Ovary (tissue), 10 donors: ENCODE data around the gene TYW1. TPM values are rescaled to one million over a fixed set of nuclear protein-coding genes. Genes with fewer than 3 reads are reported as not detected.
"Not testable (repeated sequence)": the region's sequence is repeated elsewhere in the genome, so short reads cannot be mapped to it uniquely, and the experiment has no call there.

Experiments used
- DNase-seq, 5 donors: peaks; one replicate each; pipeline ENCODE4 v3.0.0-alpha.2; 2019 to 2020
- H3K27ac ChIP-seq, 2 donors: fragments of 200-600 bp; one replicate each; pipeline versions ENCODE4 v1.5.1 to v1.8.0; 2019 to 2022
- H3K27me3 ChIP-seq: fragments of 200-600 bp; one replicate; pipeline ENCODE4 v1.8.0; 2022
- H3K36me3 ChIP-seq: fragments of 200-600 bp; sonication (generic); one replicate; pipeline ENCODE4 v1.5.1; 2019
- H3K4me1 ChIP-seq: one replicate; pipeline ENCODE4 v1.8.1; 2013; ENCODE audit warnings: mild to moderate bottlenecking, moderate library complexity; ENCODE audit not compliant: insufficient read depth
- H3K4me3 ChIP-seq: fragments of 200-600 bp; sonication (generic); one replicate; pipeline ENCODE4 v1.5.1; 2017
- H3K9me3 ChIP-seq, 2 donors: fragments of 200-600 bp in 1 of 2; sonication (generic) in 1 of 2; one replicate each; pipeline versions ENCODE4 v1.5.1 to v1.8.1; 2013 to 2019; ENCODE audit warnings: mild to moderate bottlenecking in 1 of 2, moderate library complexity in 1 of 2
- EP300 ChIP-seq: sonication (generic); formaldehyde crosslinking; IDR thresholded peaks from one replicate; pipeline ENCODE4 v1.6.1; 2017; ENCODE audit warnings: antibody characterized with exemption
- POLR2A ChIP-seq: fragments of 450-650 bp; IDR thresholded peaks from one replicate; pipeline ENCODE4 v1.6.1; 2017; ENCODE audit warnings: antibody characterized with exemption, mild to moderate bottlenecking, moderate library complexity
- WGBS, 3 donors: extraction: QIAGEN DNeasy Blood & Tissue Kit in 1 of 3; methylation state at CpG; one replicate each; pipeline versions ENCODE4 v1.1.5 to v1.1.7; 2013 to 2017; 5-methylcytosine and 5-hydroxymethylcytosine counted together
- intact Hi-C, 4 donors: fragments of 100-400 bp; cut with DNase I; formaldehyde crosslinking; loops; one replicate each; pipeline versions ENCODE4 v1.11.0 to v1.15.1; 2022 to 2023
- long read RNA-seq, 3 donors: library from polyadenylated mRNA in 2 of 3; unstranded in 2 of 3; transcript quantifications; one replicate each; pipeline ENCODE4 v2.0.0 and lab custom pipeline, GENCODE V29; 2021 to 2026
- polyA plus RNA-seq, 2 donors: library from polyadenylated mRNA; stranded (reverse); fragments of 200-250 nt in 1 of 2; fragments of 350-450 nt in 1 of 2; fragmentation: Illumina TruSeq in 1 of 2; extraction: RNeasy Lipid Tissue Mini Kit (QIAGEN cat#74804) in 1 of 2; gene quantifications; one replicate each; pipeline ENCODE4 v1.2.3, GENCODE V29; 2013 to 2014
- total RNA-seq, 7 donors: library from RNA; depleted of rRNA in 2 of 7; stranded (reverse); fragments of >200 nt in 2 of 7; fragmentation: NEBNext Ultra II Directional in 3 of 7; extraction: Animal tissue kit (Norgen Biotek cat#: 25700) in 3 of 7; gene quantifications; one replicate each; pipeline versions ENCODE4 v1.1.0 to v1.2.4, GENCODE V29; 2016 to 2023
- TF ChIP-seq, protein P1 (sequence below), 3 donors: fragments of 450-650 bp in 2 of 3; fragments of 200-600 bp in 1 of 3; IDR thresholded peaks; one replicate each; pipeline versions ENCODE4 v1.5.1 to v1.8.0; 2016 to 2022; ENCODE audit warnings: antibody characterized with exemption in 3 of 3, mild to moderate bottlenecking in 1 of 3
- donor health status: DM: no; HTN: no; CAD: no; lungs with moderate emphysema.
- donor health status: DM: no; HTN: no; CAD: no.
- donor health status: Bipolar disorder and iron deficiency.
- donor health status: DM: yes; HTN: yes; CAD: no.
- donor health status: DM: no; HTN: no; CAD: no.
- donor health status: DM: yes; HTN: yes; CAD: no.

Gene TYW1
- total RNA-seq (10 to 100 TPM; 17.3 to 45.6 (median 22.4) TPM), polyA plus RNA-seq (10 to 100 TPM; 22.3 to 25.8 TPM)
- long read RNA-seq, donor 1, transcript TYW1-201 (16 exons, 3,348 nt): minor isoform, 9 of 74 reads
- long read RNA-seq, donor 1, transcript TYW1-206 (7 exons, 1,302 nt): major isoform, 15 of 74 reads
- long read RNA-seq, donor 1, partial matches to known transcripts: 40 of 74 reads
- long read RNA-seq, donor 1, other reads (novel, unspliced or antisense): 10 of 74 reads
- long read RNA-seq, donor 2, transcript TYW1-201 (16 exons, 3,348 nt): major isoform, 5 of 6 reads
- long read RNA-seq, donor 2, partial matches to known transcripts: 0 of 6 reads
- long read RNA-seq, donor 2, other reads (novel, unspliced or antisense): 0 of 6 reads
- long read RNA-seq, donor 3, transcript TYW1-201 (16 exons, 3,348 nt): major isoform, 24 of 46 reads
- long read RNA-seq, donor 3, transcript TYW1-206 (7 exons, 1,302 nt): minor isoform, 10 of 46 reads
- long read RNA-seq, donor 3, partial matches to known transcripts: 6 of 46 reads
- long read RNA-seq, donor 3, other reads (novel, unspliced or antisense): 6 of 46 reads

DNA sequence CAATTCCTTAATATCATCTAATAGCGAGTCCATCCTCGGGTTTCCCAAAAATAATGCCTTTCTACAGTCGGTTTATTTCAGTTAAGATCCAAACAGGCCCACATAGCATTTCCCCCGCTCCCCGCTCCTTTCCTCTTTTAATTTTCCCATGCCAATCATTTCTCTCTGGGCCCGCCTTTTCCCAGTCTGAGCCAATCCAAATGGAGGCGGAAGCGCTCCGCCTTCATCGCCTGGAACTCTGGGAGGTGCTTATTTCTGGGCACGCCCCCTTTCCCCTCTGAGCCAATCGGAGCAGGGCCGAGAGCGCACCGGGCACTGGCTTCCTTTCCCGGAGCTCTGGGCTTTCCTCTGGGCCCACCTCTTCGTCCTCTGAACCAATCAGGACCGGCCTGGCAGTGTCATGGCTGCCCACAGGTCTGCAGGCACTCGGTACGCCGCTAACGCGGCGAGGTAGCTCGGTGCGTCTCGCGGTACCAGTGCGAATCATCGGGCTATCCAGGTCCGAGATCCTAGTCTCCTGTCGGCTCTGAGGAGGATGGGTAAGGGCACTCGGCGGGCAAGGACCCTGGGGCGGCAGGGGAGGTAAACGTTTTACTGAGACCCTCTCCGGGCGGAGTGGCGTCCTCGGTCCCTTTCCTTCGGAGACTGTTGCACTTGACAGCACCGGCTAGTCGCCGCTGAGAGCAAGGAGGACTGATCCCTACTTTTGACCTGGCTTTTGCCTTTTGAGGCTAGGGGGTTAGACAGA lies at the start of gene TYW1:
TSS of gene TYW1 (plus strand) at position 390 of the 748 bp plus-strand sequence. CDS start at position 536, 146 bp downstream.
- intact Hi-C loops: not testable (repeated sequence)
- TF ChIP-seq POLR2A: peak; percentile 21
- peak within 1 kb of the TSS in 1 of 2 donors; percentile 65 for H3K27ac ChIP-seq

GRCh38 chr7:66948480-66949109 lies 48.0 kb upstream of the TYW1 start:
- no peak for DNase-seq
- H3K27ac ChIP-seq: no peak overlapping the region
- no peaks in the 10 kb centered on the region for H3K36me3 ChIP-seq
- WGBS, 3 donors: 87 to 88% (median 88%) methylated on average over 19 of the region's 19 CpGs
- no peaks in the 10 kb centered on the region for H3K9me3 ChIP-seq
- no peaks in the 10 kb centered on the region for H3K4me1 ChIP-seq
- intact Hi-C loops: no loop called here
- H3K4me3 ChIP-seq: no peak overlapping the region
- no peak for TF ChIP-seq EP300
- no peak for TF ChIP-seq POLR2A
- TF ChIP-seq, protein P1, sequence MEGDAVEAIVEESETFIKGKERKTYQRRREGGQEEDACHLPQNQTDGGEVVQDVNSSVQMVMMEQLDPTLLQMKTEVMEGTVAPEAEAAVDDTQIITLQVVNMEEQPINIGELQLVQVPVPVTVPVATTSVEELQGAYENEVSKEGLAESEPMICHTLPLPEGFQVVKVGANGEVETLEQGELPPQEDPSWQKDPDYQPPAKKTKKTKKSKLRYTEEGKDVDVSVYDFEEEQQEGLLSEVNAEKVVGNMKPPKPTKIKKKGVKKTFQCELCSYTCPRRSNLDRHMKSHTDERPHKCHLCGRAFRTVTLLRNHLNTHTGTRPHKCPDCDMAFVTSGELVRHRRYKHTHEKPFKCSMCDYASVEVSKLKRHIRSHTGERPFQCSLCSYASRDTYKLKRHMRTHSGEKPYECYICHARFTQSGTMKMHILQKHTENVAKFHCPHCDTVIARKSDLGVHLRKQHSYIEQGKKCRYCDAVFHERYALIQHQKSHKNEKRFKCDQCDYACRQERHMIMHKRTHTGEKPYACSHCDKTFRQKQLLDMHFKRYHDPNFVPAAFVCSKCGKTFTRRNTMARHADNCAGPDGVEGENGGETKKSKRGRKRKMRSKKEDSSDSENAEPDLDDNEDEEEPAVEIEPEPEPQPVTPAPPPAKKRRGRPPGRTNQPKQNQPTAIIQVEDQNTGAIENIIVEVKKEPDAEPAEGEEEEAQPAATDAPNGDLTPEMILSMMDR (IDR thresholded peaks at IDR 0.05): no peak
- no peaks in the 10 kb centered on the region for H3K27me3 ChIP-seq

More for the DNA sequence above, at the start of gene TYW1:
- not testable (repeated sequence) for H3K9me3 ChIP-seq, H3K27me3 ChIP-seq, H3K36me3 ChIP-seq, H3K4me1 ChIP-seq
- peak; percentile 97 to 99 (median 99) for DNase-seq
- WGBS, 3 donors: 0 to 1% (median 1%) methylated on average over 36 to 44 of the region's 44 CpGs
- H3K4me3 ChIP-seq: peak within 1 kb of the TSS; percentile 75

DNA sequence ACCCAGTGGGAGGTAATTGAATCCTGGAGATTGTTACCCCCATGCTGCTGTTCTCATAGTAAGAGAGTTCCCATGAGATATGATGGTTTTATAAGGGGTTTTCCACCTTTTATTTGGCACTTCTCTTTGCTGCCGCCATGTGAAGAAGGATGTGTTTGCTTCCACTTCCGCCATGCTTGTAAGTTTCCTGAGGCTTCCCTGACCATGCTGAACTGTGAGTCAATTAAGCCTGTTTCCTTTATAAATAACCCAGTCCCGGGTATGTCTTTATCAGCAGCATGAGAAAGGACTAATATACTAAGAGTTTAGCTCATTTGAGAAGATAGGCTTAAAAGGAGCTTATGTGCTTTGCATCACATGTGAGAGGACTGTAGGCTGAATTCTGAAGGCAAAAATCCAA lies 46.3 kb upstream of the TYW1 start:
- Histone ChIP-seq H3K27ac (no peak overlapping the region), H3K27me3 (no peaks in the 10 kb centered on the region), H3K36me3 (no peaks in the 10 kb centered on the region), H3K4me1 (no peaks in the 10 kb centered on the region), H3K4me3 (no peak overlapping the region), H3K9me3 (no peaks in the 10 kb centered on the region)
- DNase-seq: no peak
- 72 to 75% (median 73%) methylated on average over 3 of the region's 3 CpGs for WGBS, 3 donors
- intact Hi-C loops: loop anchor here in 1 of 4 donors (10.0 kb wide), 1 partner anchor 56 kb away; no protein-coding TSS in a partner anchor
- TF ChIP-seq EP300 (no peak), POLR2A (no peak)
- TF ChIP-seq, protein P1 (IDR thresholded peaks at IDR 0.05): no peak

- no peaks in the 10 kb centered on the region for H3K4me1 ChIP-seq
- H3K36me3 ChIP-seq: no peaks in the 10 kb centered on the region
- no peaks in the 10 kb centered on the region for H3K27me3 ChIP-seq
- intact Hi-C loops: loop anchor here in 1 of 4 donors (10.0 kb wide), 1 partner anchor 56 kb away; no protein-coding TSS in a partner anchor
- DNase-seq: no peak
- TF ChIP-seq, protein P1 (IDR thresholded peaks at IDR 0.05): no peak
- TF ChIP-seq POLR2A: no peak
- 85 to 89% (median 86%) methylated on average over 8 of the region's 8 CpGs for WGBS, 3 donors
- H3K9me3 ChIP-seq: no peaks in the 10 kb centered on the region
- H3K27ac ChIP-seq: no peak overlapping the region
- no peak overlapping the region for H3K4me3 ChIP-seq
Measured at GRCh38 chr7:66950763-66951162, 45.9 kb upstream of the TYW1 start.
